Measurements from ENCODE around the gene SLC7A6OS.

GRCh38 chr16:68279726-68280558 is 30.8 kb downstream of the SLC7A6OS start:
- TF ChIP-seq POLR2A (IDR thresholded peaks at IDR 0.05; ENCODE audit: low read length) (no peak), GATA1 (IDR thresholded peaks at IDR 0.05; ENCODE audit: low read depth, low read length) (no peak)
